H9 (cell line): ENCODE measurements around the gene FAM83C. TPM values are rescaled to one million over a fixed set of nuclear protein-coding genes. Genes with fewer than 3 reads are reported as not detected.

Experiments
- DNase-seq: peaks from one replicate; pipeline ENCODE4 v3.0.0-alpha.2; 2017
- H2AFZ ChIP-seq: one replicate; pipeline ENCODE4 v1.6.1; 2013; ENCODE audit warnings: mild to moderate bottlenecking, low read length, control low read depth, moderate library complexity
- H2AK5ac ChIP-seq: 2 replicates; pipeline ENCODE4 v1.6.1; 2013; ENCODE audit warnings: low read length, control low read depth, mixed read lengths; ENCODE audit not compliant: insufficient read length
- H2BK120ac ChIP-seq: one replicate; pipeline ENCODE4 v1.6.1; 2013; ENCODE audit warnings: low read depth, mild to moderate bottlenecking, low read length, control low read depth, inconsistent platforms; ENCODE audit not compliant: poor library complexity, severe bottlenecking
- H2BK12ac ChIP-seq: 2 replicates; pipeline ENCODE4 v1.6.1; 2013; ENCODE audit warnings: low read length, control low read depth, mixed read lengths, low read depth; ENCODE audit not compliant: insufficient read length
- H2BK15ac ChIP-seq: 2 replicates; pipeline ENCODE4 v1.6.1; 2013; ENCODE audit warnings: low read depth, low read length, control low read depth
- H2BK20ac ChIP-seq: one replicate; pipeline ENCODE4 v1.6.1; 2013; ENCODE audit warnings: low read depth, mild to moderate bottlenecking, low read length, control low read depth, inconsistent platforms; ENCODE audit not compliant: poor library complexity, severe bottlenecking
- H2BK5ac ChIP-seq: 2 replicates; pipeline ENCODE4 v1.6.1; 2013; ENCODE audit warnings: low read length, control low read depth, mixed read lengths; ENCODE audit not compliant: insufficient read length
- H3K14ac ChIP-seq: 2 replicates; pipeline ENCODE4 v1.6.1; 2013; ENCODE audit warnings: low read length, control low read depth; ENCODE audit not compliant: insufficient read depth
- H3K18ac ChIP-seq: 2 replicates; pipeline ENCODE4 v1.6.1; 2013; ENCODE audit warnings: low read depth, mild to moderate bottlenecking, mixed read lengths, low read length, control low read depth; ENCODE audit not compliant: insufficient read length
- H3K23ac ChIP-seq: 2 replicates; pipeline ENCODE4 v1.6.1; 2013; ENCODE audit warnings: low read length, control low read depth, mixed read lengths, low read depth; ENCODE audit not compliant: insufficient read length
- H3K23me2 ChIP-seq: 2 replicates; pipeline ENCODE4 v1.6.1; 2013; ENCODE audit warnings: low read depth, mild to moderate bottlenecking, mixed read lengths, low read length, control low read depth; ENCODE audit not compliant: insufficient read length, poor library complexity, severe bottlenecking
- H3K27ac ChIP-seq: 2 replicates; pipeline ENCODE4 v1.5.1; 2013; ENCODE audit warnings: low read length, control low read depth, mixed read lengths, low read depth; ENCODE audit not compliant: insufficient read length
- H3K27me3 ChIP-seq: 2 replicates; pipeline ENCODE4 v1.6.1; 2013; ENCODE audit warnings: low read length, control low read depth, inconsistent platforms; ENCODE audit not compliant: insufficient read depth
- H3K4ac ChIP-seq: 2 replicates; pipeline ENCODE4 v1.6.1; 2013; ENCODE audit warnings: low read depth, mild to moderate bottlenecking, control low read depth, inconsistent platforms, low read length, moderate library complexity
- H3K4me1 ChIP-seq: 2 replicates; pipeline ENCODE4 v1.6.1; 2013; ENCODE audit warnings: low read length, control low read depth, inconsistent platforms; ENCODE audit not compliant: insufficient read depth
- H3K4me2 ChIP-seq: 2 replicates; pipeline ENCODE4 v1.6.1; 2013; ENCODE audit warnings: low read length, control low read depth, mixed read lengths; ENCODE audit not compliant: insufficient read length, insufficient read depth
- H3K56ac ChIP-seq: 2 replicates; pipeline ENCODE4 v1.6.1; 2013; ENCODE audit warnings: low read depth, mild to moderate bottlenecking, mixed read lengths, low read length, control low read depth; ENCODE audit not compliant: insufficient read length
- H3K79me1 ChIP-seq: 2 replicates; pipeline ENCODE4 v1.6.1; 2013; ENCODE audit warnings: low read depth, mild to moderate bottlenecking, moderate library complexity, low read length, control low read depth, inconsistent platforms; ENCODE audit not compliant: insufficient read depth, poor library complexity, severe bottlenecking
- H3K79me2 ChIP-seq: 2 replicates; pipeline ENCODE4 v1.6.1; 2013; ENCODE audit warnings: low read length, control low read depth, inconsistent platforms; ENCODE audit not compliant: insufficient read depth
- H3K9ac ChIP-seq: 2 replicates; pipeline ENCODE4 v1.6.1; 2013; ENCODE audit warnings: low read length, control low read depth, mixed read lengths; ENCODE audit not compliant: insufficient read length; ENCODE audit errors: extremely low read depth
- H3K9me3 ChIP-seq: one replicate; pipeline ENCODE4 v1.6.1; 2013; ENCODE audit warnings: low read depth, low read length, inconsistent platforms; ENCODE audit not compliant: control insufficient read depth
- H3T11ph ChIP-seq: one replicate; pipeline ENCODE4 v1.6.1; 2013; ENCODE audit warnings: mild to moderate bottlenecking, low read length, control low read depth, inconsistent platforms
- H4K20me1 ChIP-seq: one replicate; pipeline ENCODE4 v1.6.1; 2013; ENCODE audit not compliant: control insufficient read depth, insufficient read length, insufficient read depth
- H4K5ac ChIP-seq: 2 replicates; pipeline ENCODE4 v1.6.1; 2013; ENCODE audit warnings: low read depth, mild to moderate bottlenecking, mixed read lengths, low read length, control low read depth; ENCODE audit not compliant: insufficient read length
- H4K8ac ChIP-seq: replicated peaks from 2 replicates; pipeline ENCODE4 v1.6.1; 2013; ENCODE audit warnings: low read length, control low read depth, mixed read lengths, low read depth; ENCODE audit not compliant: insufficient read length
- H4K91ac ChIP-seq: 2 replicates; pipeline ENCODE4 v1.6.1; 2013; ENCODE audit warnings: low read depth, mild to moderate bottlenecking, moderate library complexity, mixed read lengths, low read length, control low read depth; ENCODE audit not compliant: insufficient read length
- H3K27ac Mint-ChIP-seq, 3 experiments: 2 replicates in 2 of 3; 3 replicates in 1 of 3; pipeline ENCODE4 v1.8.0; 2020 to 2021; ENCODE audit warnings: mixed read lengths in 3 of 3, mild to moderate bottlenecking in 1 of 3, moderate library complexity in 1 of 3
- H3K27me3 Mint-ChIP-seq: 2 replicates; pipeline ENCODE4 v1.8.0; 2021; ENCODE audit warnings: low read depth, mild to moderate bottlenecking, moderate library complexity, mixed read lengths
- H3K36me3 Mint-ChIP-seq, 3 experiments: 2 replicates in 2 of 3; 3 replicates in 1 of 3; pipeline ENCODE4 v1.8.0; 2020 to 2021; ENCODE audit warnings: low read depth in 3 of 3, mixed read lengths in 3 of 3; ENCODE audit not compliant: insufficient read depth in 1 of 3
- H3K4me1 Mint-ChIP-seq, 2 experiments: 2 replicates each; pipeline ENCODE4 v1.8.0; 2020; ENCODE audit warnings: mixed read lengths in 2 of 2
- H3K4me3 Mint-ChIP-seq, 2 experiments: 2 replicates in 1 of 2; 3 replicates in 1 of 2; pipeline ENCODE4 v1.8.0; 2020 to 2021; ENCODE audit warnings: mild to moderate bottlenecking in 2 of 2, mixed read lengths in 2 of 2, moderate library complexity in 1 of 2
- H3K9me3 Mint-ChIP-seq, 2 experiments: 2 replicates in 1 of 2; 3 replicates in 1 of 2; pipeline ENCODE4 v1.8.0; 2020; ENCODE audit warnings: mild to moderate bottlenecking in 2 of 2, mixed read lengths in 2 of 2, moderate library complexity in 1 of 2
- CTCF ChIP-seq: fragments of 200-600 bp; sonication (generic); conservative IDR thresholded peaks from 3 replicates; pipeline ENCODE4 v1.8.0; 2021; ENCODE audit warnings: antibody characterized with exemption, mild to moderate bottlenecking
- WGBS: extraction: QIAGEN DNeasy Blood & Tissue Kit; methylation state at CpG from one replicate; pipeline ENCODE4 v1.1.7; 2013; ENCODE audit warnings: missing lambda C conversion rate, low lambda C conversion rate, mixed read lengths; ENCODE audit not compliant: insufficient read length; ENCODE audit errors: extremely low coverage; 5-methylcytosine and 5-hydroxymethylcytosine counted together
- total RNA-seq: library from RNA; stranded (reverse); gene quantifications from 2 replicates; pipeline ENCODE4 v1.2.1, GENCODE V29; 2021

Gene FAM83C
- total RNA-seq, 1 experiment from 2014 or later = not detected

DNA sequence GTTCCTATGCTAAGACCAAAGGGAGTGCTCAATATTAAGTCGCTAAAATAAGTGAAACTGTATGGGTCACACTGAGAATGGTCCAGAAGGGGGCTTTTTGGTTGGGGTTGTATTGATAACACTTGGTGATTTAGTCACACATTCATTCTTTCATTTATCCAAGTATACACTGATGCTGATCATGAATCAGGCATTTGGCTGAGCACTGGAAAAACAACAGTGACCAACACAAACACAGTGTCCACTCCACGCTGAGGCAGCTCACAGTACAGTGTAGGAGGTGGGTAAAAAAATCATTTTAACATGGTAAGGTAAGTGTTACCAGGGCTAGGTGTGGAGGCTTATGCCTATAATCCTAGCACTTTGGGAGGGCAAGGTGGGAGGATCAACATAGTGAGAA is 9.2 kb upstream of the FAM83C start:
- Histone ChIP-seq H3K27ac (no peak overlapping the region), H2BK5ac (no peak overlapping the region), H4K8ac (no peak overlapping the region), H3K9ac (no peak overlapping the region), H2AK5ac (no peak overlapping the region), H3K79me1 (no peaks in the 10 kb centered on the region), H3K23me2 (peaks cover 4% of the 10 kb centered on the region), H3K56ac (no peak overlapping the region), H2BK120ac (no peak overlapping the region), H3K4ac (no peak overlapping the region), H2BK12ac (no peak overlapping the region), H2BK15ac (no peak overlapping the region), H3K9me3 (no peaks in the 10 kb centered on the region), H4K91ac (no peak overlapping the region), H3K14ac (no peak overlapping the region), H4K20me1 (no peaks in the 10 kb centered on the region), H2BK20ac (no peak overlapping the region), H3K4me2 (no peak overlapping the region), H3K4me1 (peaks cover 3% of the 10 kb centered on the region; the same call in 1 of the 2 replicates), H2AFZ (no peak overlapping the region), H3K23ac (no peak overlapping the region), H3K27me3 (no peaks in the 10 kb centered on the region), H3T11ph (no peak overlapping the region), H3K18ac (no peak overlapping the region), H3K79me2 (no peaks in the 10 kb centered on the region), H4K5ac (no peak overlapping the region)
- no peak overlapping the region for H3K4me3 Mint-ChIP-seq
- no CpG with 5 or more reads among the region's 2 CpGs for WGBS
- no peak for TF ChIP-seq CTCF
- H3K4me1 Mint-ChIP-seq = peaks cover 13 to 15% of the 10 kb centered on the region in 2 experiments
- peaks cover 0 to 2% (median 2%) of the 10 kb centered on the region in 3 experiments; a peak in 4 of 7 replicates for H3K36me3 Mint-ChIP-seq
- no peak for DNase-seq
- H3K27ac Mint-ChIP-seq = no peak overlapping the region
- no peaks in the 10 kb centered on the region; a peak in 1 of 5 replicates for H3K9me3 Mint-ChIP-seq
- H3K27me3 Mint-ChIP-seq = peaks cover 10% of the 10 kb centered on the region
